ENCODE measurements around the gene TMOD2.

Gene TMOD2

DNA sequence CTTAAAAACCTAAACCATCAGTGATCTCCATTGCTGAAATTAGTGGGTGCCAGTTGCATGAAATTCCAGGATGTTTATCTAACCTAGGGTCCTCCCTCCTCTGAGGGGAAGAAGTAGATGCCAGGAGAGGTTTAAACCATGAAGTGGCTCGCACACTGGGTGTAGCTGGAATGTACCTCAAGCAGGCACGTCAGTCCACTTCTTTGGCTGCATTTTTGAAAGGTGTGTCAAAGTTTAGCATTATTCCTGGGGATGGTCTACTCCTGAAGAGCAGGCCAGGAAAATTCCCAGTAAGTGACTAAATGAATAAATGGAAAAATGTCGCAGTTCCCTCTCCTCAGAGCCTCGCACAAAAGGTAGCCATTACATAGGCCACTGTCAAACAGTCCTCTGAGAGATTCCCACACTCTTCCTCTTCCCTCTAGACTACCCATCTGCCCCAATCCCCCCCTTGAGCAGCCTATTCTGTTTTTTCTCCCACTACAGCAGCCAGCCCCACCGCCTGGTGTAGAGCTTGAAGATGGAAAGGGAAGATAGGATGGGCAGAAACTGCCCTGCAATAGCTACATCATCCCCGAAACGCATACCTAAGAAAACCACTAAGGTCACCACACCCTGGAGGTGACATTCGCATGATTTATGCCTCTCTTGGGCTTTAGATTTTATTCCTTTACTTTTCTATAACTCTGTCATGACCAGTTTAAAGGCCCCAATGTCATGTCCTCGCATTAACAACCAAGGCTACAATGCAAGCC is 77.4 kb downstream of the TMOD2 start:
- no peak for TF ChIP-seq CTCF (conservative IDR thresholded peaks at IDR 0.05; ENCODE audit: control insufficient read depth, insufficient read depth, low read depth, low read length)
- peak overlapping the region; percentile 91 for H3K4me3 ChIP-seq (ENCODE audit: control insufficient read depth, low read depth, low read length)
- DNase-seq (ENCODE audit: low read depth): no peak

- peak within 1 kb of the TSS; percentile 91 for H3K4me3 ChIP-seq (ENCODE audit: control insufficient read depth, low read depth, low read length)
- peak; percentile 79 for DNase-seq (ENCODE audit: low read depth)
- no peak for TF ChIP-seq CTCF (conservative IDR thresholded peaks at IDR 0.05; ENCODE audit: control insufficient read depth, insufficient read depth, low read depth, low read length)
These were observed 78.2 kb downstream of the TMOD2 start, which contains the start of gene TMOD3 for GRCh38 chr15:51829376-51830275. Gene TMOD3 (plus strand): TSS chr15:51829653. CDS start chr15:51862885, 33,232 bp downstream.

DNA sequence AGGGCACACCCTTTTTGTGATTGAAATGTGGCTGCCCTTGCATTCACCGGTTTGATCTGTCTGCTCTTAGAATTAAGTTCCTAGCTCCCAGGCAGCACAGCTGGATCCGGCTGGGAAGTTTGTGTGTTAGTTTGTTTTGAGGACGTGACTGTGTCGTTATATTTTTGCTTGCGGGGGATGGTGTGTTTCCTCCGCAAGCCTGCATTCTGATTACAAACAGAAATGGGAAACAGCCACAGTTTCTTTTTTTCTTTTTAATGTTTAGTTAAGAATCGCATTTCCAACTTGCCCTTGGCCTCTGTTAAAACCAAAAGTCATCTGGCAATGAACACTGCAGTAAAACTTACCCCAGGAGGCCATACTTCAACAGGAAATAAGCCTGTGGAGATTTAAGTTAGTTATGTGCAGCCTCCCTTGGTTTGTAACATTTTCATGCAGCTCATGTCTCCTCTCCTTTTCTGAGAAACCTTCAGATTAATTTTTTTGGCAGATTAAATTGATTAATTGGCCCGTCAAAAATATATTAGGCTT is 78.9 kb downstream of the TMOD2 start:
- H3K4me3 ChIP-seq (ENCODE audit: control insufficient read depth, low read depth, low read length): peak overlapping the region; percentile 91
- no peak for TF ChIP-seq CTCF (conservative IDR thresholded peaks at IDR 0.05; ENCODE audit: control insufficient read depth, insufficient read depth, low read depth, low read length)
- peak; percentile 41 for DNase-seq (ENCODE audit: low read depth)

DNA sequence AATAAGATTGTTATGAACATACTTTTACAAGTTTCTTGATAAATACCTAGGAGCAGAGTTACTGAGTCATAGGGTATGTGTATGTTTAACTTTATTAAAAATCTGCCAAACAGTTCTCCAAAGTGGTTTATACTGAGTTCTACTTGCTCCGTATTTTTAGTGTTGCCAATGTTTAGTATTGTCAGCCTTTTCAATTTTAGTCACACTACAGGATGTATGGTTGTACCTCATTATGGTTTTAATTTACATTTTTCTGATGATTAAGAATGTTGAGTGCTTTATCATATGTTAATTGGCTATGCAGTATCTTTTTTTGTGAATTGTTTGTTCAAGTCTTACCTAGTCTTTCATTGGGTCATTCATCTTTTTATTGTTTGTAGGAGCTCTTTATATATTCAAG is 82.4 kb downstream of the TMOD2 start:
- no peak overlapping the region for H3K4me3 ChIP-seq (ENCODE audit: control insufficient read depth, low read depth, low read length)
- TF ChIP-seq CTCF (conservative IDR thresholded peaks at IDR 0.05; ENCODE audit: control insufficient read depth, insufficient read depth, low read depth, low read length): no peak
- DNase-seq (ENCODE audit: low read depth): no peak

DNA sequence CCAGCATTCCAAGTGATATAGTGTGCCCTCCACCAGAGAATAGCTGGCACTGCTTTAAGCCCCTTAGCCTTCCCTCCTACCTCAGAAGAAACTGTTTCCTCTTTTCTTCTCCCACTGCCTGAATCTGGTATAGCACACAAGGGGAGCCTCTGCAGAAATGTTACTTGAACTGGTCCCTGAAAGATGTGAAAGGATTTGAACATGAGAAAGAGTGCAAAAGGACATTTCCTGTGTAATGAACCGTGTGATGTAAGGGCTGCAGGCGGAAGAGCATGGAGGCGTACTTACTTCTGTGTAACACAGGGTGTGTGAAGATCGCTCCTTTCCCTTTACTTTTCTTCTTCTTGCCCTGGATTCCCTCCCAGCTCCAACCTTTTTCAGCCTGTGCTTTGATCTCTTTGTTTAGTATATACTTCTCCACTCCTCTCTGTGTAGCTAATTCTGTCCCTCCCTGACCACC is 86.4 kb downstream of the TMOD2 start:
- TF ChIP-seq CTCF (conservative IDR thresholded peaks at IDR 0.05; ENCODE audit: control insufficient read depth, insufficient read depth, low read depth, low read length): no peak
- DNase-seq (ENCODE audit: low read depth): no peak
- no peak overlapping the region for H3K4me3 ChIP-seq (ENCODE audit: control insufficient read depth, low read depth, low read length)

DNA sequence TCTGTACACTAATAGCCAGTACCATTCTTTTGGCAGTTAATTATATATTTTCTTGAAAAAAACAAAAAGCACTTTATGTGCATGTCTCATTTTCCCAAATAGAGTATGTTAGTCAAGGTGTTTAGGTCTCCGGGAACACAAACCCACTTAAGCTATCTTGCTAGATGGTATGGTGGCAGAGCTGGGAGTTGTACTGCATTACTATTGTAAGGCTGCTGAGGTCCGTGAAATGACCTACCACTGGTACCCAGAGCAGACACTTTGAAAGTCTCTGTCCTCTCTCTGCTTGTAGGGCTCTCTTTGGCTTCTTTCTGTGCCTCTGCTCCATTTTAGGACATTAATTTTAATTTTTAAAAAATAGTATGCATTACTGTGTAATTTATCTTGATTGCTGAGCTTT is 86.9 kb downstream of the TMOD2 start:
- no peak overlapping the region for H3K4me3 ChIP-seq (ENCODE audit: control insufficient read depth, low read depth, low read length)
- TF ChIP-seq CTCF (conservative IDR thresholded peaks at IDR 0.05; ENCODE audit: control insufficient read depth, insufficient read depth, low read depth, low read length): no peak
- no peak for DNase-seq (ENCODE audit: low read depth)

All from fibroblast of mammary gland (primary cell).